ENCODE measurements around the gene COL27A1. TPM values are rescaled to one million over a fixed set of nuclear protein-coding genes. Genes with fewer than 3 reads are reported as not detected.

The COL27A1 gene
- total RNA-seq, 4 donors from 2014 or later: 14.2 to 32.9 (median 20.7) TPM

GRCh38 chr9:114138552-114138971, 16.8 kb upstream of the COL27A1 start:
- no peak for TF ChIP-seq POLR2AphosphoS5 (IDR thresholded peaks at IDR 0.05)
- TF ChIP-seq CTCF (IDR thresholded peaks at IDR 0.05): no peak
- no peak for TF ChIP-seq POLR2A (IDR thresholded peaks at IDR 0.05)
- TF ChIP-seq EP300 (IDR thresholded peaks at IDR 0.05): no peak
- Histone ChIP-seq H3K4me3 (no peak overlapping the region), H3K9me3 (no peaks in the 10 kb centered on the region), H3K36me3 (no peaks in the 10 kb centered on the region), H3K27me3 (peaks cover 6% of the 10 kb centered on the region), H3K4me1 (no peaks in the 10 kb centered on the region), H3K27ac (no peak overlapping the region)
- no peak for DNase-seq (ENCODE audit: low spot score in 2 of 2)
- 67% methylated on average over 3 of the region's 8 CpGs for WGBS

GRCh38 chr9:114139071-114139470, 16.3 kb upstream of the COL27A1 start:
- no peaks in the 10 kb centered on the region for H3K4me1 ChIP-seq
- no peaks in the 10 kb centered on the region for H3K36me3 ChIP-seq
- TF ChIP-seq EP300 (IDR thresholded peaks at IDR 0.05): no peak
- no peak for TF ChIP-seq POLR2A (IDR thresholded peaks at IDR 0.05)
- TF ChIP-seq POLR2AphosphoS5 (IDR thresholded peaks at IDR 0.05): no peak
- TF ChIP-seq CTCF (IDR thresholded peaks at IDR 0.05): no peak
- no peak overlapping the region for H3K4me3 ChIP-seq
- no peak overlapping the region for H3K27ac ChIP-seq
- H3K27me3 ChIP-seq: peaks cover 6% of the 10 kb centered on the region
- no peak for DNase-seq (ENCODE audit: low spot score in 2 of 2)
- H3K9me3 ChIP-seq: no peaks in the 10 kb centered on the region
- WGBS: 95% methylated on average over 5 of the region's 5 CpGs

GRCh38 chr9:114140401-114140800, 14.9 kb upstream of the COL27A1 start:
- no peaks in the 10 kb centered on the region for H3K9me3 ChIP-seq
- WGBS: 81% methylated on average over 2 of the region's 2 CpGs

GRCh38 chr9:114140850-114141249, 14.5 kb upstream of the COL27A1 start:
- no peak for DNase-seq (ENCODE audit: low spot score in 2 of 2)
- Histone ChIP-seq H3K9me3 (no peaks in the 10 kb centered on the region), H3K27ac (no peak overlapping the region), H3K4me1 (no peaks in the 10 kb centered on the region), H3K36me3 (no peaks in the 10 kb centered on the region), H3K4me3 (no peak overlapping the region), H3K27me3 (peaks cover 6% of the 10 kb centered on the region)
- TF ChIP-seq POLR2AphosphoS5 (IDR thresholded peaks at IDR 0.05) (no peak), POLR2A (IDR thresholded peaks at IDR 0.05) (no peak), EP300 (IDR thresholded peaks at IDR 0.05) (no peak), CTCF (IDR thresholded peaks at IDR 0.05) (no peak)
- 76% methylated on average over 4 of the region's 4 CpGs for WGBS

More at GRCh38 chr9:114140401-114140800, 14.9 kb upstream of the COL27A1 start:
- no peak overlapping the region for H3K4me3 ChIP-seq
- no peak overlapping the region for H3K27ac ChIP-seq
- TF ChIP-seq POLR2A (IDR thresholded peaks at IDR 0.05): no peak
- DNase-seq (ENCODE audit: low spot score in 2 of 2): no peak
- H3K36me3 ChIP-seq: no peaks in the 10 kb centered on the region
- H3K27me3 ChIP-seq: peaks cover 6% of the 10 kb centered on the region
- H3K4me1 ChIP-seq: no peaks in the 10 kb centered on the region

GRCh38 chr9:114141553-114142402, 13.6 kb upstream of the COL27A1 start:
- DNase-seq (ENCODE audit: low spot score in 2 of 2): no peak
- peaks cover 6% of the 10 kb centered on the region for H3K27me3 ChIP-seq
- 67% methylated on average over 7 of the region's 7 CpGs for WGBS

More at GRCh38 chr9:114141553-114142402, 13.6 kb upstream of the COL27A1 start:
- TF ChIP-seq CTCF (IDR thresholded peaks at IDR 0.05): no peak
- no peak for TF ChIP-seq POLR2A (IDR thresholded peaks at IDR 0.05)
- TF ChIP-seq EP300 (IDR thresholded peaks at IDR 0.05): no peak
- TF ChIP-seq POLR2AphosphoS5 (IDR thresholded peaks at IDR 0.05): no peak
- no peaks in the 10 kb centered on the region for H3K36me3 ChIP-seq
- no peaks in the 10 kb centered on the region for H3K4me1 ChIP-seq
- H3K27ac ChIP-seq: no peak overlapping the region
- no peaks in the 10 kb centered on the region for H3K9me3 ChIP-seq
- no peak overlapping the region for H3K4me3 ChIP-seq
